Stromal cell of bone marrow (primary cell): Measurements from ENCODE around the gene GSTT2.
A peak's percentile ranks its signal among the peaks of the same experiment; 100 is the strongest.
"Not testable (repeated sequence)": the region's sequence is repeated elsewhere in the genome, so short reads cannot be mapped to it uniquely, and the experiment has no call there.

Experiments
- DNase-seq: peaks from one replicate; pipeline ENCODE4 v3.0.0-alpha.2; 2012; ENCODE audit warnings: low read depth

Gene GSTT2

GRCh38 chr22:23979557-23980240 is at the start of gene GSTT2:
GSTT2 (plus strand) TSS chr22:23980134.
- not testable (repeated sequence) for DNase-seq

GRCh38 chr22:23938328-23939016 is 41.5 kb upstream of the GSTT2 start:
- no peak for DNase-seq

- DNase-seq: no peak
These were observed 40.9 kb upstream of the GSTT2 start for GRCh38 chr22:23939017-23939357.

GRCh38 chr22:23940166-23940565 is 39.8 kb upstream of the GSTT2 start:
- DNase-seq: not testable (repeated sequence)

GRCh38 chr22:23947391-23947790 is 32.5 kb upstream of the GSTT2 start:
- not testable (repeated sequence) for DNase-seq

- not testable (repeated sequence) for DNase-seq
These were observed 30.2 kb upstream of the GSTT2 start for GRCh38 chr22:23949764-23950163.

GRCh38 chr22:23951383-23951782 is 28.6 kb upstream of the GSTT2 start:
- DNase-seq: peak; percentile 10

GRCh38 chr22:23952794-23953405 is 27.0 kb upstream of the GSTT2 start:
- DNase-seq: not testable (repeated sequence)

- DNase-seq: not testable (repeated sequence)
These were observed 26.4 kb upstream of the GSTT2 start for GRCh38 chr22:23953485-23953884.

- DNase-seq: not testable (repeated sequence)
These were observed 25.5 kb upstream of the GSTT2 start for GRCh38 chr22:23954193-23954990.

- not testable (repeated sequence) for DNase-seq
These were observed 25.0 kb upstream of the GSTT2 start for GRCh38 chr22:23954991-23955305.

GRCh38 chr22:23955886-23956285 is 24.0 kb upstream of the GSTT2 start:
- not testable (repeated sequence) for DNase-seq

GRCh38 chr22:23956301-23956900 is 23.5 kb upstream of the GSTT2 start:
- DNase-seq: peak; percentile 38

GRCh38 chr22:23961084-23961771 is 18.7 kb upstream of the GSTT2 start, which contains the start of gene GSTT2B:
GSTT2B (minus strand) TSS chr22:23961195; CDS start chr22:23961131, 64 bp downstream.
- DNase-seq: not testable (repeated sequence)

- DNase-seq: not testable (repeated sequence)
These were observed 13.8 kb upstream of the GSTT2 start for GRCh38 chr22:23966094-23966493.

- not testable (repeated sequence) for DNase-seq
These were observed 13.4 kb upstream of the GSTT2 start, which contains the start of gene DDTL for GRCh38 chr22:23966568-23966967. DDTL (plus strand) TSS chr22:23966888; CDS start chr22:23966915, 27 bp downstream.

GRCh38 chr22:23969071-23969470 is 10.9 kb upstream of the GSTT2 start:
- DNase-seq: no peak

GRCh38 chr22:23970201-23970641 is 9.7 kb upstream of the GSTT2 start:
- DNase-seq: no peak

- DNase-seq: no peak
These were observed 9.0 kb upstream of the GSTT2 start for GRCh38 chr22:23970816-23971486.

- not testable (repeated sequence) for DNase-seq
These were observed 8.0 kb upstream of the GSTT2 start for GRCh38 chr22:23971927-23972326.
